GM23338 (cell line): ENCODE data around the gene DGKK. TPM values are rescaled to one million over a fixed set of nuclear protein-coding genes. Genes with fewer than 3 reads are reported as not detected.

Source experiments
- ATAC-seq: fragments of 200-7000 bp; cut with Tn5 transposase; 3 replicates; pipeline ENCODE4 v1.9.1; 2020
- DNase-seq: peaks from one replicate; pipeline ENCODE4 v3.0.0-alpha.2; 2015; ENCODE audit warnings: low spot score
- H2AFZ ChIP-seq: fragments of 200-600 bp; sonication (generic); 2 replicates; pipeline ENCODE4 v1.8.0; 2016; ENCODE audit warnings: antibody characterized with exemption, mild to moderate bottlenecking, moderate library complexity
- H3F3A ChIP-seq: fragments of 200-600 bp; sonication (generic); replicated peaks from 2 replicates; pipeline ENCODE4 v1.8.0; 2017; ENCODE audit warnings: antibody characterized with exemption, mixed run types, low read depth
- H3K27ac ChIP-seq: fragments of 200-600 bp; sonication (generic); 2 replicates; pipeline ENCODE4 v1.6.1; 2016; ENCODE audit warnings: low read depth
- H3K27me3 ChIP-seq: fragments of 200-600 bp; sonication (generic); 2 replicates; pipeline ENCODE4 v1.8.0; 2016; ENCODE audit warnings: mild to moderate bottlenecking, mixed run types, moderate library complexity; ENCODE audit not compliant: insufficient read depth
- H3K36me3 ChIP-seq: fragments of 200-600 bp; sonication (generic); 2 replicates; pipeline ENCODE4 v1.8.0; 2016; ENCODE audit warnings: mild to moderate bottlenecking; ENCODE audit not compliant: insufficient read depth
- H3K4me1 ChIP-seq: fragments of 200-600 bp; sonication (generic); 2 replicates; pipeline ENCODE4 v1.8.0; 2016; ENCODE audit warnings: mild to moderate bottlenecking, moderate library complexity; ENCODE audit not compliant: insufficient read depth
- H3K4me2 ChIP-seq: fragments of 200-600 bp; sonication (generic); 2 replicates; pipeline ENCODE4 v1.7.1; 2017; ENCODE audit warnings: mixed run types
- H3K4me3 ChIP-seq: fragments of 200-600 bp; sonication (generic); 2 replicates; pipeline ENCODE4 v1.6.1; 2016; ENCODE audit warnings: mixed run types
- H3K79me2 ChIP-seq: fragments of 200-600 bp; sonication (generic); replicated peaks from 2 replicates; pipeline ENCODE4 v1.8.0; 2017; ENCODE audit warnings: mild to moderate bottlenecking; ENCODE audit not compliant: insufficient read depth
- H3K9me2 ChIP-seq: fragments of 200-600 bp; sonication (generic); 2 replicates; pipeline ENCODE4 v1.8.0; 2017; ENCODE audit not compliant: insufficient read depth
- H4K20me1 ChIP-seq: fragments of 200-600 bp; sonication (generic); replicated peaks from 2 replicates; pipeline ENCODE4 v1.8.0; 2017; ENCODE audit warnings: mild to moderate bottlenecking; ENCODE audit not compliant: insufficient read depth
- H3K27ac Mint-ChIP-seq: 2 replicates; pipeline ENCODE4 v1.8.0; 2020; ENCODE audit warnings: inconsistent platforms, mild to moderate bottlenecking, moderate library complexity, mixed read lengths
- H3K27me3 Mint-ChIP-seq: 3 replicates; pipeline ENCODE4 v1.8.0; 2022; ENCODE audit warnings: low read depth, mild to moderate bottlenecking, moderate library complexity, mixed read lengths, inconsistent platforms; ENCODE audit not compliant: insufficient read depth, poor library complexity
- H3K36me3 Mint-ChIP-seq: 3 replicates; pipeline ENCODE4 v1.8.0; 2021; ENCODE audit warnings: low read depth, mild to moderate bottlenecking, inconsistent platforms, moderate library complexity, mixed read lengths
- H3K4me1 Mint-ChIP-seq: 3 replicates; pipeline ENCODE4 v1.8.0; 2020; ENCODE audit warnings: mild to moderate bottlenecking, inconsistent platforms, mixed read lengths
- H3K4me3 Mint-ChIP-seq: 3 replicates; pipeline ENCODE4 v1.8.0; 2021; ENCODE audit warnings: moderate library complexity, mild to moderate bottlenecking, inconsistent platforms, mixed read lengths
- H3K9me3 Mint-ChIP-seq: 3 replicates; pipeline ENCODE4 v1.8.0; 2020; ENCODE audit warnings: moderate library complexity, mild to moderate bottlenecking, inconsistent platforms, mixed read lengths
- CREB1 ChIP-seq: fragments of 250-450 bp; sonication (Bioruptor Pico); IDR thresholded peaks from 2 replicates; pipeline ENCODE4 v1.5.0; 2020; ENCODE audit warnings: low read depth, mild to moderate bottlenecking, moderate library complexity
- ETS1 ChIP-seq: IDR thresholded peaks from 2 replicates; pipeline ENCODE4 v1.6.1; 2016; ENCODE audit warnings: antibody characterized with exemption
- ZNF114 ChIP-seq: fragments of 250-450 bp; sonication (Bioruptor Pico); IDR thresholded peaks from 2 replicates; pipeline ENCODE4 v1.5.0; 2020; ENCODE audit warnings: mild to moderate bottlenecking, moderate library complexity
- polyA plus RNA-seq: library from polyadenylated mRNA; unstranded; fragments of >200 nt; fragmentation: Nextera tagmentation; extraction: Ambion mirVana; gene quantifications from 2 replicates; pipeline ENCODE4 v1.2.1, GENCODE V29; 2016
- total RNA-seq: library from RNA; depleted of rRNA; stranded (reverse); fragments of >200 nt; shearing (Covaris generic); gene quantifications from 2 replicates; pipeline ENCODE4 v1.2.3, GENCODE V29; 2014
- TF ChIP-seq, protein P1 (sequence below): fragments of 250-450 bp; sonication (Bioruptor Pico); IDR thresholded peaks from 2 replicates; pipeline ENCODE4 v1.5.0; 2020; ENCODE audit warnings: mild to moderate bottlenecking, moderate library complexity

The DGKK gene
- total and polyA plus RNA-seq, 2 experiments from 2014 or later: 2.1 to 8.9 TPM

- Mint-ChIP-seq H3K4me3 (no peak overlapping the region), H3K27me3 (peaks cover 1% of the 10 kb centered on the region), H3K27ac (0 out of 2 replicates have a peak overlapping the region, but pooled peaks have one; percentile 44), H3K4me1 (peaks cover 63% of the 10 kb centered on the region), H3K9me3 (no peaks in the 10 kb centered on the region), H3K36me3 (peaks cover 5% of the 10 kb centered on the region; the same call in 1 of the 3 replicates)
- no peaks in the 10 kb centered on the region for H3K9me2 ChIP-seq
- ATAC-seq: no peak
- no peak overlapping the region for H3K4me3 ChIP-seq
- H3K4me2 ChIP-seq: 0 out of 2 replicates have a peak overlapping the region, but pooled peaks have one; percentile 62
- no peaks in the 10 kb centered on the region for H4K20me1 ChIP-seq
- no peaks in the 10 kb centered on the region for H3K36me3 ChIP-seq
- H3K79me2 ChIP-seq: no peaks in the 10 kb centered on the region; the same call in 1 of the 2 replicates
- no peaks in the 10 kb centered on the region for H3F3A ChIP-seq
- DNase-seq: no peak
- no peak overlapping the region for H2AFZ ChIP-seq
- TF ChIP-seq ETS1 (no peak), ZNF114 (CRISPR knock-in tag) (no peak), CREB1 (no peak)
- TF ChIP-seq, protein P1, sequence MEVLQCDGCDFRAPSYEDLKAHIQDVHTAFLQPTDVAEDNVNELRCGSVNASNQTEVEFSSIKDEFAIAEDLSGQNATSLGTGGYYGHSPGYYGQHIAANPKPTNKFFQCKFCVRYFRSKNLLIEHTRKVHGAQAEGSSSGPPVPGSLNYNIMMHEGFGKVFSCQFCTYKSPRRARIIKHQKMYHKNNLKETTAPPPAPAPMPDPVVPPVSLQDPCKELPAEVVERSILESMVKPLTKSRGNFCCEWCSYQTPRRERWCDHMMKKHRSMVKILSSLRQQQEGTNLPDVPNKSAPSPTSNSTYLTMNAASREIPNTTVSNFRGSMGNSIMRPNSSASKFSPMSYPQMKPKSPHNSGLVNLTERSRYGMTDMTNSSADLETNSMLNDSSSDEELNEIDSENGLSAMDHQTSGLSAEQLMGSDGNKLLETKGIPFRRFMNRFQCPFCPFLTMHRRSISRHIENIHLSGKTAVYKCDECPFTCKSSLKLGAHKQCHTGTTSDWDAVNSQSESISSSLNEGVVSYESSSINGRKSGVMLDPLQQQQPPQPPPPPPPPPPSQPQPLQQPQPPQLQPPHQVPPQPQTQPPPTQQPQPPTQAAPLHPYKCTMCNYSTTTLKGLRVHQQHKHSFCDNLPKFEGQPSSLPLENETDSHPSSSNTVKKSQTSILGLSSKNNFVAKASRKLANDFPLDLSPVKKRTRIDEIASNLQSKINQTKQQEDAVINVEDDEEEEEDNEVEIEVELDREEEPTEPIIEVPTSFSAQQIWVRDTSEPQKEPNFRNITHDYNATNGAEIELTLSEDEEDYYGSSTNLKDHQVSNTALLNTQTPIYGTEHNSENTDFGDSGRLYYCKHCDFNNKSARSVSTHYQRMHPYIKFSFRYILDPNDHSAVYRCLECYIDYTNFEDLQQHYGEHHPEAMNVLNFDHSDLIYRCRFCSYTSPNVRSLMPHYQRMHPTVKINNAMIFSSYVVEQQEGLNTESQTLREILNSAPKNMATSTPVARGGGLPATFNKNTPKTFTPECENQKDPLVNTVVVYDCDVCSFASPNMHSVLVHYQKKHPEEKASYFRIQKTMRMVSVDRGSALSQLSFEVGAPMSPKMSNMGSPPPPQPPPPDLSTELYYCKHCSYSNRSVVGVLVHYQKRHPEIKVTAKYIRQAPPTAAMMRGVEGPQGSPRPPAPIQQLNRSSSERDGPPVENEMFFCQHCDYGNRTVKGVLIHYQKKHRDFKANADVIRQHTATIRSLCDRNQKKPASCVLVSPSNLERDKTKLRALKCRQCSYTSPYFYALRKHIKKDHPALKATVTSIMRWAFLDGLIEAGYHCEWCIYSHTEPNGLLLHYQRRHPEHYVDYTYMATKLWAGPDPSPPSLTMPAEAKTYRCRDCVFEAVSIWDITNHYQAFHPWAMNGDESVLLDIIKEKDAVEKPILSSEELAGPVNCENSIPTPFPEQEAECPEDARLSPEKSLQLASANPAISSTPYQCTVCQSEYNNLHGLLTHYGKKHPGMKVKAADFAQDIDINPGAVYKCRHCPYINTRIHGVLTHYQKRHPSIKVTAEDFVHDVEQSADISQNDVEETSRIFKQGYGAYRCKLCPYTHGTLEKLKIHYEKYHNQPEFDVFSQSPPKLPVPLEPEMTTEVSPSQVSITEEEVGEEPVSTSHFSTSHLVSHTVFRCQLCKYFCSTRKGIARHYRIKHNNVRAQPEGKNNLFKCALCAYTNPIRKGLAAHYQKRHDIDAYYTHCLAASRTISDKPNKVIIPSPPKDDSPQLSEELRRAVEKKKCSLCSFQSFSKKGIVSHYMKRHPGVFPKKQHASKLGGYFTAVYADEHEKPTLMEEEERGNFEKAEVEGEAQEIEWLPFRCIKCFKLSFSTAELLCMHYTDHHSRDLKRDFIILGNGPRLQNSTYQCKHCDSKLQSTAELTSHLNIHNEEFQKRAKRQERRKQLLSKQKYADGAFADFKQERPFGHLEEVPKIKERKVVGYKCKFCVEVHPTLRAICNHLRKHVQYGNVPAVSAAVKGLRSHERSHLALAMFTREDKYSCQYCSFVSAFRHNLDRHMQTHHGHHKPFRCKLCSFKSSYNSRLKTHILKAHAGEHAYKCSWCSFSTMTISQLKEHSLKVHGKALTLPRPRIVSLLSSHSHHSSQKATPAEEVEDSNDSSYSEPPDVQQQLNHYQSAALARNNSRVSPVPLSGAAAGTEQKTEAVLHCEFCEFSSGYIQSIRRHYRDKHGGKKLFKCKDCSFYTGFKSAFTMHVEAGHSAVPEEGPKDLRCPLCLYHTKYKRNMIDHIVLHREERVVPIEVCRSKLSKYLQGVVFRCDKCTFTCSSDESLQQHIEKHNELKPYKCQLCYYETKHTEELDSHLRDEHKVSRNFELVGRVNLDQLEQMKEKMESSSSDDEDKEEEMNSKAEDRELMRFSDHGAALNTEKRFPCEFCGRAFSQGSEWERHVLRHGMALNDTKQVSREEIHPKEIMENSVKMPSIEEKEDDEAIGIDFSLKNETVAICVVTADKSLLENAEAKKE: no peak
- peaks cover 53% of the 10 kb centered on the region for H3K4me1 ChIP-seq
- H3K27ac ChIP-seq: no peak overlapping the region
- no peaks in the 10 kb centered on the region for H3K27me3 ChIP-seq
These were observed 39.0 kb downstream of the DGKK start for GRCh38 chrX:50431623-50432022.
